Measurements from ENCODE around the gene ERG28.
"Not testable (repeated sequence)": the region's sequence is repeated elsewhere in the genome, so short reads cannot be mapped to it uniquely, and the experiment has no call there.

Gene ERG28

GRCh38 chr14:75700295-75700694 is 39.6 kb upstream of the ERG28 start:
- no peak for DNase-seq (ENCODE audit: low read depth)
- H3K4me3 ChIP-seq (ENCODE audit: low read length): no peak overlapping the region
- TF ChIP-seq, protein P1, sequence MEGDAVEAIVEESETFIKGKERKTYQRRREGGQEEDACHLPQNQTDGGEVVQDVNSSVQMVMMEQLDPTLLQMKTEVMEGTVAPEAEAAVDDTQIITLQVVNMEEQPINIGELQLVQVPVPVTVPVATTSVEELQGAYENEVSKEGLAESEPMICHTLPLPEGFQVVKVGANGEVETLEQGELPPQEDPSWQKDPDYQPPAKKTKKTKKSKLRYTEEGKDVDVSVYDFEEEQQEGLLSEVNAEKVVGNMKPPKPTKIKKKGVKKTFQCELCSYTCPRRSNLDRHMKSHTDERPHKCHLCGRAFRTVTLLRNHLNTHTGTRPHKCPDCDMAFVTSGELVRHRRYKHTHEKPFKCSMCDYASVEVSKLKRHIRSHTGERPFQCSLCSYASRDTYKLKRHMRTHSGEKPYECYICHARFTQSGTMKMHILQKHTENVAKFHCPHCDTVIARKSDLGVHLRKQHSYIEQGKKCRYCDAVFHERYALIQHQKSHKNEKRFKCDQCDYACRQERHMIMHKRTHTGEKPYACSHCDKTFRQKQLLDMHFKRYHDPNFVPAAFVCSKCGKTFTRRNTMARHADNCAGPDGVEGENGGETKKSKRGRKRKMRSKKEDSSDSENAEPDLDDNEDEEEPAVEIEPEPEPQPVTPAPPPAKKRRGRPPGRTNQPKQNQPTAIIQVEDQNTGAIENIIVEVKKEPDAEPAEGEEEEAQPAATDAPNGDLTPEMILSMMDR (IDR thresholded peaks at IDR 0.05; ENCODE audit: insufficient read depth, low read depth, low read length, missing control alignments): no peak

DNA sequence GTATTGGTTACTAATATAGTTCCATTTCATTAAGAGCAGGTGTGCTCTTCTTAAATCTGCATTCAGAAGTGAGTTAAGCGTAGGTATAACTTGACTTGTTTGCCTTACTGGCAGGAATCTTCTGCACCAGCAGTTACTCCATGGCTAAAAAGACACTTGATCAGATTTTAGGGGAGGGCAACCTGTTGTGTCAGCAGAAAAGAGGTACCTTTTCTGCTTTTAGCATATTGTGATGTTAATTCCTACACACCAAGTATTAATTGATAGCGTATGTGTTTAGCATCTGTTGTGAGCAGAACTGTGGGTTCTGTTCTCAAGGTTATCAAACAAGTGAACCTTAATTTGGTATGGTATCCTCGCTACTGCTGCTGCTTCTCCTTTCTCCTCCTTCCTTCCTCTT is 38.7 kb upstream of the ERG28 start:
- H3K4me3 ChIP-seq (ENCODE audit: low read length): no peak overlapping the region
- TF ChIP-seq, protein P1 (IDR thresholded peaks at IDR 0.05; ENCODE audit: insufficient read depth, low read depth, low read length, missing control alignments): no peak
- no peak for DNase-seq (ENCODE audit: low read depth)

GRCh38 chr14:75697918-75698317 is 37.2 kb upstream of the ERG28 start:
- TF ChIP-seq, protein P1 (IDR thresholded peaks at IDR 0.05; ENCODE audit: insufficient read depth, low read depth, low read length, missing control alignments): no peak
- no peak overlapping the region for H3K4me3 ChIP-seq (ENCODE audit: low read length)
- DNase-seq (ENCODE audit: low read depth): no peak

- no peak overlapping the region for H3K4me3 ChIP-seq (ENCODE audit: low read length)
- TF ChIP-seq, protein P1 (IDR thresholded peaks at IDR 0.05; ENCODE audit: insufficient read depth, low read depth, low read length, missing control alignments): no peak
- DNase-seq (ENCODE audit: low read depth): no peak
Measured at GRCh38 chr14:75697386-75697785, 36.7 kb upstream of the ERG28 start.

DNA sequence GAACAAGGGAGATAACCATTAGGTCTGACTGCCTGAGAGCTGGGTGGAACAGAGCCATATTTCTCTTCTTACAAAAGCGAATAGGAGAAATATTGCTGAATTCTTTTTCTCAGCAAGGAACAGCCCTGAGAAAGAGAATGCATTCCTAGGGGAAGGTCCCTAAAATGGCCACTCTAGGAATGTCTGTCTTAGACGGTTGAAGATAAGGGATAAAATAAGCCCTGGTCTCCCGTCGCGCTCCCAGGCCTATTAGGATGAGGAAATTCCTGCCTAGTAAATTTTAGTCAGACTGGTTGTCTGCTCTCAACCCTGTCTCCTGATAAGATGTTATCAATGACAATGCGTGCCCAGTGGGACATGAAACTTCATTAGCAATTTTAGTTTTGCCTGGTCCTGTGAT is 34.3 kb upstream of the ERG28 start:
- DNase-seq (ENCODE audit: low read depth); H3K4me3 ChIP-seq (ENCODE audit: low read length): not testable (repeated sequence)

- DNase-seq (ENCODE audit: low read depth): no peak
- TF ChIP-seq, protein P1 (IDR thresholded peaks at IDR 0.05; ENCODE audit: insufficient read depth, low read depth, low read length, missing control alignments): no peak
- H3K4me3 ChIP-seq (ENCODE audit: low read length): no peak overlapping the region
Measured at GRCh38 chr14:75690010-75690409, 29.3 kb upstream of the ERG28 start.

- TF ChIP-seq, protein P1 (IDR thresholded peaks at IDR 0.05; ENCODE audit: insufficient read depth, low read depth, low read length, missing control alignments): no peak
- no peak for DNase-seq (ENCODE audit: low read depth)
- H3K4me3 ChIP-seq (ENCODE audit: low read length): no peak overlapping the region
Measured at GRCh38 chr14:75689012-75689411, 28.3 kb upstream of the ERG28 start.

- no peak overlapping the region for H3K4me3 ChIP-seq (ENCODE audit: low read length)
- TF ChIP-seq, protein P1 (IDR thresholded peaks at IDR 0.05; ENCODE audit: insufficient read depth, low read depth, low read length, missing control alignments): no peak
- no peak for DNase-seq (ENCODE audit: low read depth)
Measured at GRCh38 chr14:75685910-75686309, 25.2 kb upstream of the ERG28 start.
